Endothelial cell (in vitro differentiated cells): Measurements from ENCODE around the gene ADCY5. TPM values are rescaled to one million over a fixed set of nuclear protein-coding genes. Genes with fewer than 3 reads are reported as not detected.
A peak's percentile ranks its signal among the peaks of the same experiment; 100 is the strongest.

Experiments used
- DNase-seq: peaks from one replicate; pipeline ENCODE4 v3.0.0; 2021; ENCODE audit warnings: low spot score
- H3K27ac Mint-ChIP-seq: one replicate; pipeline ENCODE4 v1.8.0; 2021; ENCODE audit warnings: mixed read lengths, inconsistent platforms; ENCODE audit not compliant: unreplicated experiment
- H3K27me3 Mint-ChIP-seq: one replicate; pipeline ENCODE4 v1.8.0; 2021; ENCODE audit warnings: mild to moderate bottlenecking, moderate library complexity, mixed read lengths, inconsistent platforms; ENCODE audit not compliant: unreplicated experiment
- H3K36me3 Mint-ChIP-seq: one replicate; pipeline ENCODE4 v1.8.0; 2021; ENCODE audit warnings: mild to moderate bottlenecking, low read depth, mixed read lengths, inconsistent platforms; ENCODE audit not compliant: unreplicated experiment
- H3K4me1 Mint-ChIP-seq: one replicate; pipeline ENCODE4 v1.8.0; 2021; ENCODE audit warnings: mild to moderate bottlenecking, mixed read lengths, inconsistent platforms; ENCODE audit not compliant: unreplicated experiment
- H3K4me3 Mint-ChIP-seq: one replicate; pipeline ENCODE4 v1.8.0; 2021; ENCODE audit warnings: mild to moderate bottlenecking, mixed read lengths, inconsistent platforms; ENCODE audit not compliant: unreplicated experiment
- H3K9me3 Mint-ChIP-seq: one replicate; pipeline ENCODE4 v1.8.0; 2021; ENCODE audit warnings: mixed read lengths, inconsistent platforms; ENCODE audit not compliant: unreplicated experiment
- total RNA-seq: library from RNA; stranded (reverse); fragmentation: NEBNext Ultra II Directional; extraction: Animal tissue kit (Norgen Biotek cat#: 25700); gene quantifications from one replicate; pipeline ENCODE4 v1.2.1, GENCODE V29; 2021; ENCODE audit not compliant: unreplicated experiment
- TF ChIP-seq, protein P1 (sequence below): fragments of 200-600 bp; sonication (generic); IDR thresholded peaks from one replicate; pipeline ENCODE4 v1.5.0; 2021; ENCODE audit warnings: antibody characterized with exemption; ENCODE audit not compliant: unreplicated experiment

The ADCY5 gene
- total RNA-seq, 1 donor from 2014 or later = 1.0 TPM

DNA sequence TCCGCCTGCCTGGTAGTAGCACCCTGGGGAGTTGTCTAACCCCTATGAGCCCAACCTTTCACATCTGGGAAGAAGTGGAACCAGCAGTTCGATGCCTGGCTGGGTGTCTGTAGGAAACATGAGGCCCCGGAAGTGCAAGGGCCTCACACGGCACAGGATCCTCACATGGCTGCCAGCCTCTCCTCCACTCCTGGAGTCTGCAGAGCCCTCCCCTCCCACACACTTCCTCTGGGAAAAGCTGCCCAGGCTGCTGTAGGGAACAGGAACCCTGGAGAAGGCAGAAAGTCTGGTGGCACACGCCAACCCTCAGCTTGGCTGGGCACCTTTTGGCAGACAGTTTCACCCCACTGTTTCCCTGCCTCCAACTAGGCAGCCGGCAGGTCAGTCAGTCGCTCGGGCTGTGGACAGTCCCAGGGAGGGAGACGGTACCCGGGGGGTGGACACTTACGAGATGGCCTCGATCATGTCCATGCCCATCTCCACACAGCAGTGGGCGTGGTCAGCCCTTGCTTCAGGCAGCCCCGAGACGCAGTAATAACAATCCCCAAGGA lies 118.4 kb downstream of the ADCY5 start:
- peaks cover 9% of the 10 kb centered on the region for H3K27me3 Mint-ChIP-seq
- no peaks in the 10 kb centered on the region for H3K9me3 Mint-ChIP-seq
- no peak overlapping the region for H3K4me3 Mint-ChIP-seq
- DNase-seq = no peak
- H3K36me3 Mint-ChIP-seq = peaks cover 3% of the 10 kb centered on the region
- TF ChIP-seq, protein P1, sequence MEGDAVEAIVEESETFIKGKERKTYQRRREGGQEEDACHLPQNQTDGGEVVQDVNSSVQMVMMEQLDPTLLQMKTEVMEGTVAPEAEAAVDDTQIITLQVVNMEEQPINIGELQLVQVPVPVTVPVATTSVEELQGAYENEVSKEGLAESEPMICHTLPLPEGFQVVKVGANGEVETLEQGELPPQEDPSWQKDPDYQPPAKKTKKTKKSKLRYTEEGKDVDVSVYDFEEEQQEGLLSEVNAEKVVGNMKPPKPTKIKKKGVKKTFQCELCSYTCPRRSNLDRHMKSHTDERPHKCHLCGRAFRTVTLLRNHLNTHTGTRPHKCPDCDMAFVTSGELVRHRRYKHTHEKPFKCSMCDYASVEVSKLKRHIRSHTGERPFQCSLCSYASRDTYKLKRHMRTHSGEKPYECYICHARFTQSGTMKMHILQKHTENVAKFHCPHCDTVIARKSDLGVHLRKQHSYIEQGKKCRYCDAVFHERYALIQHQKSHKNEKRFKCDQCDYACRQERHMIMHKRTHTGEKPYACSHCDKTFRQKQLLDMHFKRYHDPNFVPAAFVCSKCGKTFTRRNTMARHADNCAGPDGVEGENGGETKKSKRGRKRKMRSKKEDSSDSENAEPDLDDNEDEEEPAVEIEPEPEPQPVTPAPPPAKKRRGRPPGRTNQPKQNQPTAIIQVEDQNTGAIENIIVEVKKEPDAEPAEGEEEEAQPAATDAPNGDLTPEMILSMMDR = no peak
- H3K27ac Mint-ChIP-seq = no peak overlapping the region
- peaks cover 2% of the 10 kb centered on the region for H3K4me1 Mint-ChIP-seq

DNA sequence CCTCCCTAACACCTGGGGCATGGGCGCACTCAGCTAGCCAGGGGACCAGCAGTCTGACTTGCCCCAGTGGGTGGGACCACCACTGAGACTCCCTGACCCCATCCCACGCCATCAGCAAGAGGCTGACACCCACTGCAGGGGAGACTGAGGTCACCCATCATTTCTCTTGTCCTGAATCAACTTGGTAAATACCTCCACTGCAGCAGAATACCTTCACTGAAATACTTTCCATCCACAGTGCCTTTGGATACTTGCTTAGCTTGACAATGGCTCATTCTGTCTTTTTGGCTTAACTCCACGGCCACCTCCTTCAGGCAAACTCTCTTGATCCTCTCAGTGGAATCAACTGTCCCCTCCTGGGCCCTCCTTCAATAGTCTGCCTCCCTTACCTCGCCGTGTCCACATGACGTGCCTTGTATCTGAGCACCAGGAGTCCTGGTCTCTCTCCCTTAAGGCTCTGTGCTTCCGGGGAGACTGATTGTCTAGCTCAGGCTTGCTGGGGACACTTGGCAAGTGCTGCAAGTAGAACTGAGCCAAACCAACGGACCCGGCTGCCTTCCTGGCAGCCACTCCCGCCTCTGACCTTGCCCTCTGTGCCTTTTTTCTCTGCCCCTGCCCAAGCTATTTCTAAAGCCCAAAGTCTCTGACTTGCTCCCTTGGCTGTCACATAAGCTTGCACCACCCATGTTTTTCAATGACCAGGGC lies 119.1 kb downstream of the ADCY5 start:
- no peak overlapping the region for H3K4me3 Mint-ChIP-seq
- H3K9me3 Mint-ChIP-seq = no peaks in the 10 kb centered on the region
- DNase-seq = no peak
- no peak overlapping the region for H3K27ac Mint-ChIP-seq
- peaks cover 3% of the 10 kb centered on the region for H3K36me3 Mint-ChIP-seq
- H3K27me3 Mint-ChIP-seq = peaks cover 9% of the 10 kb centered on the region
- TF ChIP-seq, protein P1 = no peak
- H3K4me1 Mint-ChIP-seq = no peaks in the 10 kb centered on the region

DNA sequence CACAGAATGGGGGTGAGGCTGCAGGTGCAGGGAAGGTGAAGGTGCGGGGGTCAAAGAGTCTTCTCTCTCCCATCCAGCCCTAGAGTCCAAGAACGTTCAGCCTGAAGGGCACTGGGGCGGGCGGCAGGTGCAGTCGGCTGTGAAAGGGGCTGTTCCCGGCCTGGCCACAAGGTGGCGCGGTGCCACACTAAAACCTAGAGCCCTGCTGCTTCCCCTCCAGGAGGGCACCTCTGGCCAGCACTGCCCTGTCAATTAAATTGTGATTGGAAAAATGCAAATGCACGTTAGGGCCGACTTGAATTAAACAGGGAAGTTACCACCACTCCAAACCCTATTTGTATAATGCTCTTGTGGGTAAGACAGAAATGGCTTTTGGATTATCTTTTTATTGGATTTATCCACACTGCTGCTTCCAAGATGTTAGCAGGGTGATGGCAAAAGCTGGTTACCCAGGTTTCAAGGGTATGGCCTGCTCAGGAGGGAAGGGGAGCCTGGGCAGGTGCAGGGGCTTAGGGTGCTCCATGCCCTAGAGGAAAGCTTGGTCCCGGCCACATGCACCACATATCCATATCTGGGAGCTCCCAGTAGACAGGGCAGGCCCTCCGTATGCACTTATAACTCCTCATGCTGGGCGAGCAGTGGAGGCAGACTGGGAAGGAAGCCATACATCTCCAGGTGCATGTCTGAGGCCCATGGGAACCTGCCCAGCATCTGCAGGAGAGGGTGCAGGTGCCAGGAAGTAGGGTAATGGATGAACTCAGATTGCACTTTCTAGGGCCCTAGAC lies 119.8 kb downstream of the ADCY5 start:
- peak; percentile 91 for DNase-seq
- TF ChIP-seq, protein P1 = peak; percentile 90
- peaks cover 3% of the 10 kb centered on the region for H3K36me3 Mint-ChIP-seq
- H3K4me3 Mint-ChIP-seq = no peak overlapping the region
- no peak overlapping the region for H3K27ac Mint-ChIP-seq
- H3K9me3 Mint-ChIP-seq = no peaks in the 10 kb centered on the region
- peaks cover 6% of the 10 kb centered on the region for H3K4me1 Mint-ChIP-seq
- H3K27me3 Mint-ChIP-seq = peaks cover 15% of the 10 kb centered on the region

DNA sequence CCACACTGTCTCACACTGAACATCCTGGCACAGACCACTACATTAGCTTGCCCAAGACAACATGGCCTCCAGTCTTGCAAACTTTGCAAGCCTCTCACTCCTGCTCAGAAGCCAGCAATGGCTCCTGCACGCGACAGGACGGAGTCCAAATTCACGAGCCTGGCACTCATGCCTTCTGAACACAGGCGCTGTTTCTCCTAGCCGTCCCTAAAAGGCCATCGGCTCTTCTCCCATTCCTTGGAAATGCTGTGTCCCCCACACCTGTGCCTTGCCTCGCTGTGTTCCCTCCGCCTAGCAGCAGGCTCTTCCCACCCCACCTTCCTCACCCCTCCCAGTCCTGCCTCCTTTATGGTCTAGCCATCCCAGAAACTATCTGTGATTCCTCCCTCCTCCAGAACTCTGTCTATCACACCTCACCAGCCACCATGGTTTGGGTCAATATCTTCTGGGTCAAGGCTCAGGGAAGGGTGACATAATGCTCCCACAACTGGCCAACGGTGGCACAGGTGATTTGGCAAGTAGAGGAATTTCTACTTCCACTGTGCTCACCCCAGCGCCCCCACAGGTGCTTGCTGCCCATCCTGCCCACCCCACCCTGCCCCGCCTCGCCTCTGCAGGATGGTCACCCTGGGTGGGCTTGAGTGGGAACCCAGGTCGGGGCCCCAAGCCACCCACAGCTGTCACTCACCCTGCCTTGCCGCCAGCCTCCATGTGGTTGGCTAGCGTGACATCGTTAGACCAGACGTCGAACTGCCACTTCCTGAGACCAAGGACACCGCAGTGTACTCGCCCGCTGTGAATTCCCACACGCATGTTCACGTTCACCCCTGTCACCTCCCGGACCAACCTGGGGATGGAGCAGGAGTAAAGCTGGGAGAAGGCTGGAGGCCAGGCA lies 120.7 kb downstream of the ADCY5 start:
- Mint-ChIP-seq H3K9me3 (no peaks in the 10 kb centered on the region), H3K4me1 (peaks cover 11% of the 10 kb centered on the region), H3K36me3 (peaks cover 3% of the 10 kb centered on the region), H3K4me3 (no peak overlapping the region), H3K27ac (no peak overlapping the region), H3K27me3 (peaks cover 15% of the 10 kb centered on the region)
- DNase-seq = no peak
- TF ChIP-seq, protein P1 = no peak
